GM23338 (cell line): ENCODE data around the gene CEP295NL. TPM values are rescaled to one million over a fixed set of nuclear protein-coding genes. Genes with fewer than 3 reads are reported as not detected.

Source experiments
- ATAC-seq: fragments of 200-7000 bp; cut with Tn5 transposase; 3 replicates; pipeline ENCODE4 v1.9.1; 2020
- DNase-seq: peaks from one replicate; pipeline ENCODE4 v3.0.0-alpha.2; 2015; ENCODE audit warnings: low spot score
- H2AFZ ChIP-seq: fragments of 200-600 bp; sonication (generic); 2 replicates; pipeline ENCODE4 v1.8.0; 2016; ENCODE audit warnings: antibody characterized with exemption, mild to moderate bottlenecking, moderate library complexity
- H3F3A ChIP-seq: fragments of 200-600 bp; sonication (generic); replicated peaks from 2 replicates; pipeline ENCODE4 v1.8.0; 2017; ENCODE audit warnings: antibody characterized with exemption, mixed run types, low read depth
- H3K27ac ChIP-seq: fragments of 200-600 bp; sonication (generic); 2 replicates; pipeline ENCODE4 v1.6.1; 2016; ENCODE audit warnings: low read depth
- H3K27me3 ChIP-seq: fragments of 200-600 bp; sonication (generic); 2 replicates; pipeline ENCODE4 v1.8.0; 2016; ENCODE audit warnings: mild to moderate bottlenecking, mixed run types, moderate library complexity; ENCODE audit not compliant: insufficient read depth
- H3K36me3 ChIP-seq: fragments of 200-600 bp; sonication (generic); 2 replicates; pipeline ENCODE4 v1.8.0; 2016; ENCODE audit warnings: mild to moderate bottlenecking; ENCODE audit not compliant: insufficient read depth
- H3K4me1 ChIP-seq: fragments of 200-600 bp; sonication (generic); 2 replicates; pipeline ENCODE4 v1.8.0; 2016; ENCODE audit warnings: mild to moderate bottlenecking, moderate library complexity; ENCODE audit not compliant: insufficient read depth
- H3K4me2 ChIP-seq: fragments of 200-600 bp; sonication (generic); 2 replicates; pipeline ENCODE4 v1.7.1; 2017; ENCODE audit warnings: mixed run types
- H3K4me3 ChIP-seq: fragments of 200-600 bp; sonication (generic); 2 replicates; pipeline ENCODE4 v1.6.1; 2016; ENCODE audit warnings: mixed run types
- H3K79me2 ChIP-seq: fragments of 200-600 bp; sonication (generic); replicated peaks from 2 replicates; pipeline ENCODE4 v1.8.0; 2017; ENCODE audit warnings: mild to moderate bottlenecking; ENCODE audit not compliant: insufficient read depth
- H3K9me2 ChIP-seq: fragments of 200-600 bp; sonication (generic); 2 replicates; pipeline ENCODE4 v1.8.0; 2017; ENCODE audit not compliant: insufficient read depth
- H4K20me1 ChIP-seq: fragments of 200-600 bp; sonication (generic); replicated peaks from 2 replicates; pipeline ENCODE4 v1.8.0; 2017; ENCODE audit warnings: mild to moderate bottlenecking; ENCODE audit not compliant: insufficient read depth
- H3K27ac Mint-ChIP-seq: 2 replicates; pipeline ENCODE4 v1.8.0; 2020; ENCODE audit warnings: inconsistent platforms, mild to moderate bottlenecking, moderate library complexity, mixed read lengths
- H3K27me3 Mint-ChIP-seq: 3 replicates; pipeline ENCODE4 v1.8.0; 2022; ENCODE audit warnings: low read depth, mild to moderate bottlenecking, moderate library complexity, mixed read lengths, inconsistent platforms; ENCODE audit not compliant: insufficient read depth, poor library complexity
- H3K36me3 Mint-ChIP-seq: 3 replicates; pipeline ENCODE4 v1.8.0; 2021; ENCODE audit warnings: low read depth, mild to moderate bottlenecking, inconsistent platforms, moderate library complexity, mixed read lengths
- H3K4me1 Mint-ChIP-seq: 3 replicates; pipeline ENCODE4 v1.8.0; 2020; ENCODE audit warnings: mild to moderate bottlenecking, inconsistent platforms, mixed read lengths
- H3K4me3 Mint-ChIP-seq: 3 replicates; pipeline ENCODE4 v1.8.0; 2021; ENCODE audit warnings: moderate library complexity, mild to moderate bottlenecking, inconsistent platforms, mixed read lengths
- H3K9me3 Mint-ChIP-seq: 3 replicates; pipeline ENCODE4 v1.8.0; 2020; ENCODE audit warnings: moderate library complexity, mild to moderate bottlenecking, inconsistent platforms, mixed read lengths
- ETS1 ChIP-seq: IDR thresholded peaks from 2 replicates; pipeline ENCODE4 v1.6.1; 2016; ENCODE audit warnings: antibody characterized with exemption
- JUNB ChIP-seq: IDR thresholded peaks from one replicate; pipeline ENCODE4 v1.6.1; 2016; ENCODE audit warnings: antibody characterized with exemption; ENCODE audit not compliant: unreplicated experiment
- POLR2AphosphoS5 ChIP-seq: IDR thresholded peaks from 2 replicates; pipeline ENCODE4 v1.6.1; 2016; ENCODE audit warnings: antibody characterized with exemption, low read depth
- STAT1 ChIP-seq: IDR thresholded peaks from one replicate; pipeline ENCODE4 v1.6.1; 2016; ENCODE audit warnings: antibody characterized with exemption; ENCODE audit not compliant: unreplicated experiment
- ZNF331 ChIP-seq: fragments of 250-450 bp; sonication (Bioruptor Pico); IDR thresholded peaks from 2 replicates; pipeline ENCODE4 v1.5.0; 2020; ENCODE audit warnings: low read depth, mild to moderate bottlenecking, moderate library complexity
- ZNF462 ChIP-seq: fragments of 250-450 bp; sonication (Bioruptor Pico); IDR thresholded peaks from 2 replicates; pipeline ENCODE4 v1.5.0; 2020; ENCODE audit warnings: mild to moderate bottlenecking, moderate library complexity
- polyA plus RNA-seq: library from polyadenylated mRNA; unstranded; fragments of >200 nt; fragmentation: Nextera tagmentation; extraction: Ambion mirVana; gene quantifications from 2 replicates; pipeline ENCODE4 v1.2.1, GENCODE V29; 2016
- total RNA-seq: library from RNA; depleted of rRNA; stranded (reverse); fragments of >200 nt; shearing (Covaris generic); gene quantifications from 2 replicates; pipeline ENCODE4 v1.2.3, GENCODE V29; 2014

The CEP295NL gene
- total and polyA plus RNA-seq, 2 experiments from 2014 or later, result 0.69 TPM; not detected in 1

DNA sequence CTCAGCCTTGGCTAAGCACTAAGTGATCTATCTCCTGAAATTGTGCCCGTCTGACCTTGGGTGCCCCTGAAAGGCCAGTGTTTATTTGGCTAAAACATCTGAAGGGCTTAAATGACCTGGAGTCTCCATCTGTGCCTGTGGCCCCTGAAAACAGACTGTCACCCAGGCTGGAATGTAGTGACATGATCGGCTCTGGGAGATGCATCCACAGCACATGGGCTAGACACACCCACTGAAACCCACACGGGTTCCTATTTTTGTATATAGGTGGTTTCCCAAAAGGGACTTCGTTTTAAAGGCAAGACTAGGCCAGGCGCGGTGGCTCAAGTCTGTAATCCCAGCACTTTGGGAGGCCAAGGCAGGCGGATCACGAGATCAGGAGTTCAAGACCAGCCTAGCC, 13.5 kb downstream of the CEP295NL start:
- Histone ChIP-seq H3F3A (no peaks in the 10 kb centered on the region), H4K20me1 (peaks cover 2% of the 10 kb centered on the region; the same call in 1 of the 2 replicates), H3K36me3 (no peaks in the 10 kb centered on the region), H3K79me2 (peaks cover 14% of the 10 kb centered on the region; the same call in 1 of the 2 replicates), H3K9me2 (no peaks in the 10 kb centered on the region), H3K4me3 (no peak overlapping the region), H3K27me3 (no peaks in the 10 kb centered on the region), H2AFZ (no peak overlapping the region), H3K4me2 (no peak overlapping the region), H3K4me1 (0 out of 2 replicates have a peak, but pooled peaks cover under 1% of the 10 kb centered on the region), H3K27ac (no peak overlapping the region)
- peaks cover 13% of the 10 kb centered on the region for H3K4me1 Mint-ChIP-seq
- DNase-seq (no peak), ATAC-seq (no peak)
- H3K36me3 Mint-ChIP-seq, result no peaks in the 10 kb centered on the region; the same call in 2 of the 3 replicates
- no peak overlapping the region for H3K27ac Mint-ChIP-seq
- TF ChIP-seq POLR2AphosphoS5 (no peak), ETS1 (no peak), ZNF462 (no peak), STAT1 (no peak), JUNB (no peak), ZNF331 (no peak)
- H3K4me3 Mint-ChIP-seq, result no peak overlapping the region
- peaks cover 5% of the 10 kb centered on the region for H3K27me3 Mint-ChIP-seq
- H3K9me3 Mint-ChIP-seq, result no peaks in the 10 kb centered on the region
